ENCODE results near the gene MMRN2. TPM values are rescaled to one million over a fixed set of nuclear protein-coding genes. Genes with fewer than 3 reads are reported as not detected.

Gene MMRN2
- total and polyA plus RNA-seq, 12 donors = 9.5 to 44.2 (median 28.4) TPM

DNA sequence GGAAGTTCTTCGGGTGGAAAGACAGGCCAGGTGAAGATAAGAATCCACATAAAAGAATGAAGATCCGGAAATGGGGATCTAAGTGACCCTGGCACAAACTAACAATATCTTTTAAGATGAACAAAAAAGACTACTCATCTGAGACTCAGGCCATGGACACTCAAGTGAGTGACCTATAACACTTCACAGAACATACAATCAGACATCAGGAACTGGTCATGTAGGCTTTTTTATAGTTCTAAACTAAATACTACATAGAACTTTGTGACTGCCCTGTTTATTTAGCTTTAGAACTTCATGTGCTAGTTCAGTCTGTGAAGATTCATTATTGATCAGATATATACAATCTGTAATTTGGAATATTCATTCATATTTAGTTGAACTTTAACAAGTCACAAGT, 52.8 kb downstream of the MMRN2 start:
- 86 to 95% (median 92%) methylated on average over 2 of the region's 2 CpGs for WGBS, 4 donors
- peaks cover 0 to 6% of the 10 kb centered on the region in 2 donors for H3K36me3 ChIP-seq (replicated peaks in 1 of 2)
- no peaks in the 10 kb centered on the region for H3K9me3 ChIP-seq (replicated peaks in 1 of 3)
- no peak for DNase-seq
- no peak for TF ChIP-seq CTCF (IDR thresholded peaks at IDR 0.05)
- no peak for TF ChIP-seq POLR2A (IDR thresholded peaks at IDR 0.05)
- no peak overlapping the region for H3K4me3 ChIP-seq
- intact Hi-C loops (cut with DNase I) = no loop called here
- no peak overlapping the region for H3K27ac ChIP-seq
- H3K4me1 ChIP-seq (replicated peaks in 1 of 2) = peaks cover 8 to 15% of the 10 kb centered on the region in 2 donors
- no peaks in the 10 kb centered on the region for H3K27me3 ChIP-seq

DNA sequence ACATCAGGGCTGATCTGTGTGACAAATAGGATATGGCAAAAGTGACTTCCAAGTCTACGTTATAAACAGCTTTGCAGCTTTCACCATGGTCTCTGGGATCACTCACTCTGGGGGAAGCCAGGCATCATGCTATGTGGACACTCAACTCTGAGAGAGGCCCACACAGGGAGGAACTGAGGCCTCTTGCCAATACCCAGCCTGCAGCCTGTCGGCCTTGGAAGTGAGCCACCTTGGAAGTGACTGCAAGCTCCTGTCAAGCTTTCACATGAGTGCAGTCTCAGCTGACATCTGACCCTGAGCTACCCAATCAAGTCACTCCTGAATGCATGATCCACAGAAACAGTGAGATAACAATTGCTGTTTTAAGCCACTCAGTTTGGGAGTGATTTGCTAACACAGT, 56.5 kb downstream of the MMRN2 start:
- Histone ChIP-seq H3K27ac (peak overlapping the region in 3 of 5 donors; percentile 42 to 69 (median 54)), H3K9me3 (replicated peaks in 1 of 3) (no peaks in the 10 kb centered on the region), H3K27me3 (no peaks in the 10 kb centered on the region), H3K4me3 (no peak overlapping the region), H3K36me3 (replicated peaks in 1 of 2) (peaks cover 0 to 6% of the 10 kb centered on the region in 2 donors), H3K4me1 (replicated peaks in 1 of 2) (peaks cover 11 to 15% of the 10 kb centered on the region in 2 donors)
- peak; percentile 89 to 97 (median 96) for DNase-seq
- TF ChIP-seq POLR2A (IDR thresholded peaks at IDR 0.05) = peak in 1 of 2 donors; percentile 40
- no peak for TF ChIP-seq CTCF (IDR thresholded peaks at IDR 0.05)
- intact Hi-C loops (cut with DNase I) = no loop called here
- whole genome bisulfite sequencing, 4 donors = 0 to 26% (median 13%) methylated on average over 1 to 2 of the region's 2 CpGs

DNA sequence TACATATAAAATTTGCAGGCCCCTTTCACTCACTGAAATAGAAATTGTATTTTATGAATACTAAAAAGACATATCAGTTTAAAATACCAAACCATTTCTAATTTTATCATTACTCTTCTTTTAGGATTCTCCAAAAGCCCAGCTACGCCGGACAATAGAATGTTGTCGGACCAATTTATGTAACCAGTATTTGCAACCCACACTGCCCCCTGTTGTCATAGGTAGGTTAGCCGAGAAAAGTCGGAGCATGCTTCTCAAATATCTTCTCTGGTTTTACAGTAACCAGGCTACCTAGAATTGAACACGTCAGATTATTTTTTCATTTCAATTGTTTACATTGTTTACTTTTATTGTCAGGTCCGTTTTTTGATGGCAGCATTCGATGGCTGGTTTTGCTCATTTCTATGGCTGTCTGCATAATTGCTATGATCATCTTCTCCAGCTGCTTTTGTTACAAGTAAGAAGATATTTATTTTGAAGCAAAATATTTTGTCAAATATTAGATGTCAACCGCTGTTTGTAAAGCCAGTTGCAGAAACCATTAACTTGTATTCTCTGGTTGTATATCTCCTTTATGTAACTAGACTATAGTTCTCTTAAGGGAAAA, 57.6 kb downstream of the MMRN2 start:
- Histone ChIP-seq H3K4me3 (no peak overlapping the region), H3K4me1 (replicated peaks in 1 of 2) (peaks cover 11 to 15% of the 10 kb centered on the region in 2 donors), H3K27me3 (no peaks in the 10 kb centered on the region), H3K36me3 (replicated peaks in 1 of 2) (peaks cover 0 to 1% of the 10 kb centered on the region in 2 donors), H3K27ac (no peak overlapping the region), H3K9me3 (replicated peaks in 1 of 3) (no peaks in the 10 kb centered on the region)
- TF ChIP-seq POLR2A (IDR thresholded peaks at IDR 0.05) (no peak), CTCF (IDR thresholded peaks at IDR 0.05) (peak; percentile 60 to 88 (median 76))
- intact Hi-C loops (cut with DNase I) = loop anchor here (2.0 to 5.0 kb wide), 3 partner anchors 192 to 209 kb away; no protein-coding TSS in a partner anchor
- peak; percentile 52 to 89 (median 76) for DNase-seq
- 11 to 16% (median 12%) methylated on average over 9 of the region's 9 CpGs for WGBS, 4 donors

GRCh38 chr10:86899132-86899531, 58.3 kb downstream of the MMRN2 start:
- no peaks in the 10 kb centered on the region for H3K36me3 ChIP-seq (replicated peaks in 1 of 2)
- intact Hi-C loops (cut with DNase I) = loop anchor here (2.0 to 5.0 kb wide), 3 partner anchors 192 to 208 kb away; no protein-coding TSS in a partner anchor
- TF ChIP-seq CTCF (IDR thresholded peaks at IDR 0.05) (no peak), POLR2A (IDR thresholded peaks at IDR 0.05) (no peak)
- H3K27ac ChIP-seq = no peak overlapping the region
- no peak overlapping the region for H3K4me3 ChIP-seq
- H3K27me3 ChIP-seq = no peaks in the 10 kb centered on the region
- no peaks in the 10 kb centered on the region for H3K9me3 ChIP-seq (replicated peaks in 1 of 3)
- peaks cover 11 to 15% of the 10 kb centered on the region in 2 donors for H3K4me1 ChIP-seq (replicated peaks in 1 of 2)
- WGBS, 4 donors = 54 to 78% (median 69%) methylated on average over 6 of the region's 6 CpGs
- peak in 1 of 7 donors; percentile 58 for DNase-seq
